Stimulated activated CD8-positive, alpha-beta memory T cell treated with anti-CD3 and anti-CD28 coated beads, Interleukin-15, amount 100 ng/mL, for 1 hour (primary cell): Measurements from ENCODE around the gene PEAR1.

Experiments used
- DNase-seq: peaks from one replicate; pipeline ENCODE4 v3.0.0-alpha.2; 2020; ENCODE audit warnings: low read depth

PEAR1 gene

GRCh38 chr1:156900896-156901589 is 7.5 kb downstream of the PEAR1 start:
- DNase-seq = no peak

DNA sequence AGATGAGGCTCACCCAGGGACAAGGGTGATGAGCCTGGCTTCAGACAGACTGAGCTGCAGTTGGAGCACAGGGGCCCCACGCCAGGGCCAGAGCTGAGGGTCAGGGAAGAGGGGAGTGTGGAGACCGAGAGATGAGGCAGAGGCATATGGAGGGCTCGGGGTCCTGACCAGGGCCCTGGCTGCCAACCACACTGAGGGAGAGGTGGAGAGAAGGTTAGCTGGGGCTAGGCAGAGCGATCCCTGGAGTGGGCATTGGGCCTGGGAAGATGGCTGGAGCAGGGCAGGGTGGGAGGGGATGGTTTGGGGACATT is 8.0 kb downstream of the PEAR1 start:
- no peak for DNase-seq

- no peak for DNase-seq
These were observed 8.7 kb downstream of the PEAR1 start for GRCh38 chr1:156901966-156902915.

GRCh38 chr1:156903328-156904091 is 10.0 kb downstream of the PEAR1 start:
- no peak for DNase-seq

DNA sequence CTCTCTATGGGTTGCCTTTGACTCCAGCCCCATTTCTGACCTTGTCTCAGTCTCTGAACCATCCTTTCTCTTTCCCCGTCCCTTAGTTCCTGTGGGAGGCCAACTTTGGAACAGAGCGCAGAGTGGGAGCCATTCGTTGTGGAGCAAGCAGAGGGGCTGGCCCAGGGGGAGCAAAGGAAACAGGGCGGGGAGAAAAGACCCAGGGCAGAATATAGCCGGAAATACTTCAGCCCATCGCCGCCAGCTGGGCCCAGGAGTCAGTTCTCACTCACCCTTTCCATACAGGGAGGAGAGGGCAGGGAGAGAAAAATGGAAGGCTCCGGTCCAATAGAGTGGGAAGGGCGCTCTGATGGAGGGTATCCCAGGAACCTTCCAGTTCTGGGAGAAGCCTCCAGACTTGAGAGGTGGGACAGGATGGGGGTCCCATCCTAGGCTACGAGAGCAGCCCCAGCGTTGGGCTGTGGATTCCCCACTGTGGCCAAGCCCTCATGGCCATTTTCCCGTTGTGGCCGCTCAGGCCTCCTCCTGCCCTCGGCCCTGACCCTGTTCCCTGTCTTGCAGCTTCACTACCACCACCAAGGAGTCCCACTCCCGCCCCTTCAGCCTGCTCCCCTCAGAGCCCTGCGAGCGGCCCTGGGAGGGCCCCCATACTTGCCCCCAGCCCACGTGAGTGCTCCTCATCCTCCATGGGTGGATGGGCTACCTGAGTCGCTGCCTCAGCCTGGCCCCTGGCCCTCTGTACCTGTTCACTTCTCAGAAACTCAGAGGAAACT is 10.9 kb downstream of the PEAR1 start:
- no peak for DNase-seq

DNA sequence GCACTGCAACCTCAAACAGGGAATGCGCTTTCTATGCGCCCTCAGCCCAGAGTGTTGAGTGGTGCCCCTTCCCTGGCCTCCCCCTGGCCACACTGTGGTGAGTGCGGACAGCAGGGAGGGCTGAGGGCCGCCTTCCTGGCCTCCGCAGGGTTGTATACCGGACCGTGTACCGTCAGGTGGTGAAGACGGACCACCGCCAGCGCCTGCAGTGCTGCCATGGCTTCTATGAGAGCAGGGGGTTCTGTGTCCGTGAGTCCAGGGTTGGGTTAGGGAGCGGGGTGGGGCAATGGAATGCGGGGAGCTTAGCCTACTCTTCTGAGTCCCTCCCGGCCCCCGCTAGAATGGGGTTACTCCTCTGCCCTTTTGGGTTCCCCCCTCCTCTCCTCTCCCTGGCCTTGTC is 11.7 kb downstream of the PEAR1 start:
- no peak for DNase-seq

- no peak for DNase-seq
These were observed 12.1 kb downstream of the PEAR1 start for GRCh38 chr1:156905651-156906050.

GRCh38 chr1:156906206-156906906 is 12.8 kb downstream of the PEAR1 start:
- DNase-seq = no peak

DNA sequence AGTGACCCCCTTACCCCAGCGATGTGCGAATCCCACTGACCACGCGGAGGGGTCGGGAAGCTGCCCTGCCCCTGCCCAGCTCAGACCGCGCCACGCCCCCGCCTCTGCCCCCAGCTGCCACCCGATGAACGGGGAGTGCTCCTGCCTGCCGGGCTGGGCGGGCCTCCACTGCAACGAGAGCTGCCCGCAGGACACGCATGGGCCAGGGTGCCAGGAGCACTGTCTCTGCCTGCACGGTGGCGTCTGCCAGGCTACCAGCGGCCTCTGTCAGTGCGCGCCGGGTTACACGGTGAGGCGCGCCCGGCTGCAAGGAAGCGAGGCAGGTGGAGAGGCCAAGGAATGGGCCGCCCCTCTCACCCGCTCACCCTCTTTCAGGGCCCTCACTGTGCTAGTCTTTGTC is 15.0 kb downstream of the PEAR1 start:
- no peak for DNase-seq

DNA sequence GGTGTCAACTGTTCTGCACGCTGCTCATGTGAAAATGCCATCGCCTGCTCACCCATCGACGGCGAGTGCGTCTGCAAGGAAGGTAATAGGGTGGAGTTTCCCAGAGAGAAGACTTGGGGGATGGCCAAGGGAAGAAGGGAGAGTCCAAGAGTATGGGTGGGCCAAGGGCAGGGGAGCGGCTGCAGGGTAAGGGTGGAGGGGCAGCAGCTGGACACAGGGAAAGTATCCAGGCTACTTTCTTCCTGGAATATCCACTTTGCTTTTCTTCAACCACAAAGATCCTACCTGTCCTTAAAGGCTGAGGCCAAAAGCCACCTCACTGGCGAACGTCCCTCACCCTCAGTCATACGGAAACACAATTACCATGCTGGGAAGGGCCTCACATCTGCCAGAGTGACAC is 15.4 kb downstream of the PEAR1 start:
- DNase-seq = no peak

DNA sequence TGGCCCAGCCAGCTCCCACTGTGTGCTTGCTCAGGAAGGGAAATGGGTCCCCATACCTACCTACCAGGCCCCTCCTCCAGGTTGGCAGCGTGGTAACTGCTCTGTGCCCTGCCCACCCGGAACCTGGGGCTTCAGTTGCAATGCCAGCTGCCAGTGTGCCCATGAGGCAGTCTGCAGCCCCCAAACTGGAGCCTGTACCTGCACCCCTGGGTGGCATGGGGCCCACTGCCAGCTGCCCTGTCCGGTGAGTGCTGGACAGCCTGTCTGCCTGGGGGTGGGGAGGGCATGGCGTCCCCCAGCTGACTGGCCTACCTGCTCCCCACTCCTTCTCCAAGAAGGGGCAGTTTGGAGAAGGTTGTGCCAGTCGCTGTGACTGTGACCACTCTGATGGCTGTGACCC is 16.2 kb downstream of the PEAR1 start:
- DNase-seq = no peak

- peak; percentile 23 for DNase-seq
These were observed 16.8 kb downstream of the PEAR1 start for GRCh38 chr1:156910309-156910782.

GRCh38 chr1:156911577-156912298 is 18.2 kb downstream of the PEAR1 start:
- DNase-seq = no peak

GRCh38 chr1:156912310-156912709 is 18.8 kb downstream of the PEAR1 start:
- no peak for DNase-seq

DNA sequence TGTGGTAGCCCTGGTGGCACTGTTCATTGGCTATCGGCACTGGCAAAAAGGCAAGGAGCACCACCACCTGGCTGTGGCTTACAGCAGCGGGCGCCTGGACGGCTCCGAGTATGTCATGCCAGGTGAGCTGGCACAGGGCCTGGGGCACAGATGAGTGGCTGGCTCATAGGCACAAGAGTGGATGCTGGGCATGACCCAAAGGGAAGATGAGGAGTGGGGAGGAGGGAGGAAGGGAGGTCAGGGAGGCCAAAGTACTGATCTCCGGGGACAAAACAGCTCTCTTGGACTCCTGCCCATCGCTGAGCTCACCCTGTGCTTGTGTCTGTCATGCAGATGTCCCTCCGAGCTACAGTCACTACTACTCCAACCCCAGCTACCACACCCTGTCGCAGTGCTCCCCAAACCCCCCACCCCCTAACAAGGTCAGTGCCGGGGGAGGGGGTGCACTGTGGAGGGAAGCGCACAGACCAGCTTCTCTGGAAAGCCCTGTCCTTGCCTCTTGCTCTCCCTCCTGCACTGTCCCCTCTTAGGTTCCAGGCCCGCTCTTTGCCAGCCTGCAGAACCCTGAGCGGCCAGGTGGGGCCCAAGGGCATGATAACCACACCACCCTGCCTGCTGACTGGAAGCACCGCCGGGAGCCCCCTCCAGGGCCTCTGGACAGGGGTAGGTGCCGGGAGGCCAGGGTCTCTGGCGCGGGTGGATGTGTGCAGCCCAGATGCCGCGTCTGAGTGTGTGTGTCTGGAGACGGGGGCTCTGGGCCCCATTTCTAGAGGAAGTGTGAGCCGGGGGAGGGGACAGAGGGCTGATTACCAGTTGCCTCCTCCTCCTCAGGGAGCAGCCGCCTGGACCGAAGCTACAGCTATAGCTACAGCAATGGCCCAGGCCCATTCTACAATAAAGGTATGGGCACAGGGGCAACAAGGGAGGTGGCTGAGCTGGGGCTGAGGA is 19.6 kb downstream of the PEAR1 start:
- DNase-seq = no peak

GRCh38 chr1:156913809-156914387 is 20.4 kb downstream of the PEAR1 start:
- DNase-seq = no peak

DNA sequence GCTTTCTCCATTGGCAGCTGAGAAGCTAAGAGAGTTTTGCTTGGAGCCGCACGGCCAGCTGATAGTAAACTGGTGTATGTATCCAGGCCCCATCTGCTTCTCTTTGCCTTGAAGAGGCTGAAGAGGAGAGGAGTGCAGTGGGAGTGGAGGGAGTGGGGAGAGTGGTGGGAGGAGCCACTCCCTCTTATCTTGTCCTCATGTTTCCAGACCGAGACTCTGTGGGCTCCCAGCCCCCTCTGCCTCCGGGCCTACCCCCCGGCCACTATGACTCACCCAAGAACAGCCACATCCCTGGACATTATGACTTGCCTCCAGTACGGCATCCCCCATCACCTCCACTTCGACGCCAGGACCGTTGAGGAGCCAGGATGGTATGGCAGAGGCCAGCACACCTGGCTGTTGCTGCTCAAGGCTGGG is 20.9 kb downstream of the PEAR1 start:
- DNase-seq = no peak

DNA sequence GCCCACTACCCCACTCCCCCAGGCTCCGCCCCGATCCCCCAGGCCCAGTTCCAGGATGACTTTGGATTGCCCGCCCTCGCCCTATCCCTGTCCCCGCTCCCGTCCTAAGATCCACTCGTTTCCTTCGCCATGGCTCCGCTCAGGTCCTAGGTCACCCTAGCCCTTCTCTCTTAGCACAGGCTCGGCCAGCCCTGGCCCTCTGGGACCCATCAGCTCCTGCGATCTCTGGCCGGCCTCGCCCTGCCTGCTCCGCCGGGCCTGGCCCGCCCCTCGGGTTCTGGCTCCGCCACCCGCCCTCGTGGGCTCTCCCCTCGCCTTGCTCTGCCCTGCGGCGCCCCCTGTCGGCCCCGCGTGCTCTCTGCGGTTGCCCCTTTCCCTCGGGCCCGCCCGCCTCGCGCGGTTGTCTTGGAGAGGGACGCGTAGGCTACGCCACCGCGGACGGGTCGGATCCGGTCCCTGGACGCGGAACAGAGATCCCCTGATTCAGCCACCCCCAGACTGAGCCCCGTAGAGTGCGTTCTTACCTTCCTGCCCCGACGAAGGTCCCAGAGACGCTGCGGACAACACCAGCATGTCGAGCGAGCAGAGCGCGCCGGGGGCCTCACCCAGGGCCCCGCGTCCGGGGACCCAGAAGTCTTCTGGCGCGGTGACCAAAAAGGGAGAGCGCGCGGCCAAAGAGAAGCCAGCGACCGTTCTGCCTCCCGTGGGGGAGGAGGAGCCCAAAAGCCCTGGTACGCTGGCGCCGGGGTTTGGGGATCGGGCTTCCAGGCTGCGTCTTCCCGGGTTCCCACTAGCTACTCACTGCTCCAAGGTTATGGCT is 26.9 kb downstream of the PEAR1 start, which contains the start of gene LRRC71:
TSS of gene LRRC71 (plus strand) at position 400 of the 820 bp plus-strand sequence. CDS start at position 572, 172 bp downstream.
- peak; percentile 27 for DNase-seq
